AG04449 (cell line): ENCODE data around the gene DIP2C.

Experiments
- CTCF ChIA-PET: fragments of 350-600 bp; formaldehyde crosslinking; extraction: SDS; loops from one replicate; lab custom pipeline; 2021; ENCODE audit warnings: antibody characterized with exemption; lab: Yijun Ruan, JAX
- POLR2A ChIA-PET: fragments of 400-600, 350-600 bp; formaldehyde crosslinking; extraction: SDS; loops from one replicate; lab custom pipeline; 2020; ENCODE audit warnings: antibody characterized with exemption, inconsistent platforms; lab: Yijun Ruan, JAX
- DNase-seq: peaks from one replicate; pipeline ENCODE4 v3.0.0-alpha.2; 2010; ENCODE audit warnings: low read depth, low spot score
- H3K4me3 ChIP-seq: 2 replicates; pipeline ENCODE4 v1.5.1; 2011; ENCODE audit warnings: low read depth, mild to moderate bottlenecking, control low read depth, low read length
- CTCF ChIP-seq: IDR thresholded peaks from one replicate; pipeline ENCODE4 v1.5.1; 2011; ENCODE audit warnings: mild to moderate bottlenecking, moderate library complexity, low read length, control low read depth, inconsistent platforms; ENCODE audit not compliant: insufficient read depth; ENCODE audit errors: missing control alignments

The DIP2C gene

DNA sequence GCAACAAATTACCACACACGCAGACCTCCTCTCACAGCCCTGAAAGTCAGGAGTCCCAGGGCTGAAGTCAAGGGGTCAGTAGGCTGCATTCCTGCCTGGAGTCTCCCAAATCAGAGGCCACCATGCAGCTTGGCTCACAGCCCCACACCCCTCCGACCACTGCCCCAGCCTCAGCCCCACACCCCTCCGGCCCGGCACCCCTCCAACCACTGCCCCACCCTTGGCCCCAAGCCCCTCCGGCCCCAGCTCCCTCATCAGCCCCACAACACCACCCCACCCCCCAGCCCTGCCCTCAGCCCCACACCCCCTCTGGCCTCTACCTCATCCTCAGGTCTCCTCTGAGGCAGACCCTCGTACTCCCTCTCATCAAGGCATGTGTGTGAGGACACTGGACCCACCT lies 85.7 kb downstream of the DIP2C start:
- no peak for TF ChIP-seq CTCF
- ChIA-PET CTCF (interaction anchor here (1.2 to 1.6 kb wide), 2 partner anchors 8 to 15 kb away, joined by 4 to 5 read pairs; no protein-coding TSS in a partner anchor), POLR2A (no interaction called here)
- no peak for DNase-seq
- H3K4me3 ChIP-seq: no peak overlapping the region

DNA sequence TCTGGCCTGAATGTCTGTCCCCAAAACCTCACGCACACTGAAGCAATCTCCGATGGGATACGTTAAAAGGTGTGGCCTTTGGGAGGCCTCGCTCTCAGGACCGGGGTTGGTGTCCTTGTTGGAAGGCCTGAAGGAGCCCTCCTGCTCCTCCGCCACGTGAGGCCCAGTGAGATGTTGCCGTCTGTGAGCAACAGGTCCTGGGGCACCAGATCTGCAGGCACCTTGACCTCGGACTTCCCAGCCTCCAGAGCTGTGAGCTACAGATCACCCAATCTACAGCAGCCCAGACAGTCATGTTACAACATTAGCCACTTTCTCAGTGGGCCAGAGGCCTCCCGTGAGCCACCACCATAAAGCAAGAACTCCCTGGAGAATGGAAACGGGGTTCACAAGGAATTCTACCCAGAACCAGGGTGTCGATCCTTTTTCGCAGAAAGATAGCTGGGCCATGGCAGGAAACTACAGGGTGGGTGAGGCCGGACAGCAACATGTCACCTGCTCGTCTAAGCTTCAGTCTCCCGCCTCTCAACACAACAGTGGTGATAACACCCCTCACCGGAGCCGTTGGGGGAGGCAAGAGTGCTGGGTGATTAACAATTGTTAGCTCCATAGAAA lies 87.0 kb downstream of the DIP2C start:
- POLR2A ChIA-PET: no interaction called here
- no peak for DNase-seq
- CTCF ChIA-PET: interaction anchor here (1.2 to 1.3 kb wide), 2 partner anchors 9 to 28 kb away, joined by 3 to 5 read pairs; no protein-coding TSS in a partner anchor
- TF ChIP-seq CTCF: no peak
- no peak overlapping the region for H3K4me3 ChIP-seq

DNA sequence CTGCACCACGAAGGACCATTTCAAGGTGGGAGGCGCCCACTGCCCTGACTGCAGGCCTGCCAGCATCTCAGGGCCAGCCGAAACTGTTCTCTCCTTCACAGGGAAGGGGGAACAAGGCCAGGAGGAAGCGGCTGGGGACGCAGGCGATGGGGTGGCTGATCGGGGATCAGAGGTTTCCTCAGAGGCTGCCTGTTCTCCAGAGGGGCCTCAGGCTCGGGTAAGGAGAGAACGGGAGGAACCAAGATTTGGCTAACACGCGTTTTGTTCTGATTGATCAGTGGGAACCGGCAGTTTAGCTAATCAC lies 87.9 kb downstream of the DIP2C start:
- no peak for TF ChIP-seq CTCF
- no peak for DNase-seq
- ChIA-PET POLR2A (no interaction called here), CTCF (no interaction called here)
- no peak overlapping the region for H3K4me3 ChIP-seq

DNA sequence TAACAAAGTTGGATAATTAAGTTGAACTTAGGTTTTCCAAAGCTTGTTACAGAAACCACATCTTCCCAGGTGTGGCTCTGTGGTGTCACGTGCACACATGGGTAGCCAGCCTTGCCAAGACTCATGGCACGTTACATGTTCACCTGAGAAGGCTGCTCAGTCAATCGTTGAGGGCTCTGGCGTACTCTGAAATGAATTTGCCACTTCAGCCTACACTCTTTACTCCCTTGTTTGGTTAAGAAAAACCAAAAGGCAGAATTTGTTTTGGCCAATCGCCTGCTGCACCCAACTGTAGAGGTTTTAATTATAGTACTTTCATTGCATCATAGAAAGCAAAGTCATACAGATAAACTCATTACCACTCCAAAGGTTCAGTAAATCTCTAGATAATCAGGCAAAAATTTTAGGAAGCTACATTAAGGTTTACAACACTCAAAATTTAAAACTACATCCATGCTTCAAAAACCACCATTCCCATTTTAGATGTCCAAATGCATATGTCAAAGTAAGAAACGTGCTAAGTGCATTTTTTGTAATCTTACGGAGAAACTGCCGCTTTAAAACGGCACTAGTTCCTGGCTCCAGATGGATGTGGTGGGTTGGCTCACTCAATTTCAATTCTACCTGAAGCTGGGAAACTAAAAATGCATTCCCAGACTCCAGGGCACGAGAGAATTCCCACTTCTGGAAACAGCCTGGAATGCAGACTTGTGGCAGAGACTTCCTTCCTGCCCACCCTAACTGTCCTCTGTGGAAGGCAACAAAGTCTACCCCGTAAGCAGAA lies 88.4 kb downstream of the DIP2C start:
- CTCF ChIA-PET: no interaction called here
- POLR2A ChIA-PET: interaction anchor here (0.7 kb wide), 1 partner anchor 15 kb away, joined by 3 read pairs; no protein-coding TSS in a partner anchor
- no peak for DNase-seq
- TF ChIP-seq CTCF: no peak
- no peak overlapping the region for H3K4me3 ChIP-seq

DNA sequence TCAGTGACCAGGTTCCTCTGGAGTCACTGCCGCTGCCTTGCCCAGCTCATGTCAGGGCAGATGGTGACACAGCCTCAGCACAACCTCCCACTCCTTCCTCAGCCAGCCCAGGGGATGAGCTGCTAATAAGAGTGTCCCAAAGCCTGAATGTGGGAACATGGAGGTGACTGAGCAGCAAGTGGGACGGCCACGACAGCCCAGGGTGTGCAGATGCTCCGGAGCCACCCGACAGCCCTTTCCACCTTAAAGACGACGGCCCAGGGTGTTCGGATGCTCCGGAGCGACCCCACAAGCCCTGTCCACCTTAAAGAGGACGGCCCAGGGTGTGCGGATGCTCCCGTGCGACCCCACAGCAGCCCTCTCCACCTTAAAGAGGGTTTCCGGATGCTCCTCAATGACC lies 89.2 kb downstream of the DIP2C start:
- no peak for TF ChIP-seq CTCF
- H3K4me3 ChIP-seq: no peak overlapping the region
- DNase-seq: no peak
- POLR2A ChIA-PET: no interaction called here
- CTCF ChIA-PET: interaction anchor here (1.5 kb wide), 1 partner anchor 89 kb away, joined by 4 read pairs; no protein-coding TSS in a partner anchor

DNA sequence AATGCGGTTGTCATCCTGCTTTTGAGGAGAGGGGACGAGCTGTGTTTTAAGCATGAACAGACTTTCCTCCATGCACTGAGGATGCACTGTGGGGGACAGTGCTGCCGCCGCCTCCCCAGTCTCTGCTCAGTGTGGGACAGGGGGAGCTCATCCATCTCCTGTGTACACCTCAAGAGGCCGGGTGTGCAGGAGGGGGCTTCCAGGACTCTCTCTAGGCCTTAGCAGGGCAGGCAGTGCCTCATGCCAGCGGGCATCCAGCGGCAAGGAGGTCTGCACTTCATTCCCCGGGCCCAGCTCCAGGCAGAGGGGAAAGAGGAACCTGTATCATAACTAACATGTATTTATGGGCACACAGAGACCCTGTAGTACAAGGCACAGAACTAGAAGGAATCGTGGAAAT lies 89.7 kb downstream of the DIP2C start:
- ChIA-PET POLR2A (no interaction called here), CTCF (interaction anchor here (1.2 to 1.5 kb wide), 2 partner anchors 10 to 89 kb away, joined by 4 read pairs; no protein-coding TSS in a partner anchor)
- TF ChIP-seq CTCF: no peak

More for the DNA sequence above, 89.7 kb downstream of the DIP2C start:
- no peak for DNase-seq
- H3K4me3 ChIP-seq: no peak overlapping the region
